Activated T-helper 1 cell treated with anti-CD3 and anti-CD28 coated beads, Interleukin-2, amount 50 U/mL, for 16 hours (primary cell): Measurements from ENCODE around the gene SKI.

Experiments
- DNase-seq, 2 donors: peaks; one replicate each; pipeline ENCODE4 v3.0.0-alpha.2; 2020; ENCODE audit warnings: low read depth in 1 of 2, low spot score in 1 of 2

SKI gene

DNA sequence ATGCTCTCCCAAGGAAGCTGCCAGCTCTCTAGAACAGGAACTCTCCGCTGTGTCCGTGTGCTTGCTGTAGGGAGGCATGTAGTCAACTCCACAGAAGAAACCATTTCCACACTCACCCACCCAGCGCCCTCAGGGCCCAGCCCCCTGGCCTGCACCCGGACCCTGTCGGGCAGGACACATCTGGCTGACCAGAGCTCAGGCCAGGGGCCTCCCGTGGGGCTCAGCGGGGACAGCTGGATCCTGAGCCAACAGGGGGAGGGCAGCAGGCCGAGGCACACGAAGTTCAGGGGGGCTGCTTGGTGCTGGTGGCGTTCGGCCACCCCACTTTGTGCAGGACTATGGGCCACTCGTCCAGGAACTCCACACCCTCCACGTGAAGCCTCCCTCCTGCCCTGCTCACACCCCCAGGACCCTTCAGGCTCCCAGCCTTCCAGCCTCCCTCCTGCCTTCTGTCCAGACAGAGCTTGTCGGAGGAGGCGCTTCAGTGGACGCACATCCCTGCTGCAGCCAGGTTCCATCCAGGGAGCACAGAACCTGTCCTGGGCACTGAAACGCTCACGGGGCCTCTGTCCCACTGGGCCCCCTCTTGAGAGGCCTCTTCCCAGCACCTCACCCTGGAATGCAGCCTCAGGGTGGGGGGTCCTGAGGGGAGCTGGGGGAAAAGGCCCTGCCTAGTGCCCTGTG, 18.6 kb upstream of the SKI start:
- no peak for DNase-seq

- DNase-seq, result no peak
Observed at GRCh38 chr1:2210084-2210653, 17.9 kb upstream of the SKI start.

DNA sequence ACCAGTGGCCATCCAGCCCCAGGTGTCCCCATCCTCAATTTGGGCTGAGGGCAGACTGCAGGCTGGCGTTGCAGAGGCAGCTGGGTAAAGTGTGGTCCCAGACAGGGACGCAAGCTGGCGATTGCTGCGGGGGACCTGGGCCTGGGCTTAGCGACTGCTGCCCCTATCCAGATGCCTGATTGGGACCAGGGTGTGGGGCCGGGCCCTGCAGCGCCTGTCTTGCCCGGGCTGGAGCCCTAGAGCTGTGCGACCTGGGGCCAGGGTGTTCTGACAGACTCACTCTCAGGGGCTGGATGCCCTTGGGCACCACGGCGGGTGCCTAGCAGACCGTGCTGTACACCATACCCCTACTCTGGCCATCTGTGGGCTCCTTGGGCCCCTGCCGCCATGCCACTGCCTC, 17.3 kb upstream of the SKI start:
- DNase-seq, result no peak

- DNase-seq, result no peak
Observed at GRCh38 chr1:2212274-2212531, 15.9 kb upstream of the SKI start.

GRCh38 chr1:2212532-2213491, 15.3 kb upstream of the SKI start:
- no peak for DNase-seq

- DNase-seq, result no peak
Observed at GRCh38 chr1:2213576-2214505, 14.3 kb upstream of the SKI start.

DNA sequence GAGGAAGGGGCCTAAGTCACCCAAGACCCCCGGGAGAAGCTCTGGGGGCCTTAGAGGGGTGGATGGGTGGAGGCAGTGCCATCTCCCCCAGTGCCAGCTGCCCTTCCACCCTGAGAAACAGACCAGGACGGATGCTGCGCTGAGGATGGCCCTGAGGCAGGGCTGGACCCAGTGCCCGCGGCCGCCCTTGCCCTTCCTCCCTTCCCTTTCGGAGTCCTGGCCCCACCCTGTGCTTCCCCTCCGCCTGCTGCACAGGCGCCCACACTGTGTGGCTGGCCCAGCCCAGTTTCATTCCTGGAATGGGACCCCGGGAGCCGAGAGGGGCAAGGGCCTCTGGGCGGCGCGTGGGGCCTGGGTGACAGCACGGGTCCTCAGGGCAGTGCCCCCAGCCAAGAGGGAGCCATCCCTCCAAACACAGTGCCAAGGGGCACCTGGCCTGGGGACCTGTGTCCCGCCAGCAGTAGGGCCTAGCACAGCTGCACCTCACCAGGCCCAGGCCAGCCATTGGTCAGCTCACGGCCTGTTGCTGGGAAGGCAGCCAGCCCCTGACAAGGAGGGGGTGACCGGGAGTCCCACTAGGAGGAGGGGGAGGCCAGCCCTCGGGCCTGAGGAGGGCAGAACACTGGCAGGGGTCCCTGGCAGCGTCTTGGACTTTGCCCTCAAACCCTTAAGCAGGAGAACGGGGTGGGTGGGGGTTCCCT, 13.4 kb upstream of the SKI start:
- DNase-seq, result no peak

DNA sequence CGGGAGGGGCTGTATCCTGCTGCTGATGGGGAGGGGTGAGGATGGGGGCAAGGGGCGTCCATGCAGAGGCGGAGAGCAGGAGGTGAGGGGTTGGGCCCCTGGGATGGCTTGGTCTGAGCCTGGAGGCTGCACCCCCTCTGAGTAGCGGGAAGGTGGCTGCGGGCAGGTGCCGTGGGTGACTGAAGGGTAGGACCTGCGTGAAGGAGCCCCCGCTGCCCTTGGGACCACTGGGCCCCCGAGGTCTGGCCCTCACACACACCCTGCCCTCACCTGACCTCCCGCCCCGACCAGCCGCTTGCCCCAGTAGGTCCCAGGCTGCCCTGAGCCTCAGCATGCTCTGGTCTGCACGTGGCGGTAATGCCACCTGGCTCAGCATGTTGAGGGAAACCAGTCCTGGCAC, 12.8 kb upstream of the SKI start:
- no peak for DNase-seq

DNA sequence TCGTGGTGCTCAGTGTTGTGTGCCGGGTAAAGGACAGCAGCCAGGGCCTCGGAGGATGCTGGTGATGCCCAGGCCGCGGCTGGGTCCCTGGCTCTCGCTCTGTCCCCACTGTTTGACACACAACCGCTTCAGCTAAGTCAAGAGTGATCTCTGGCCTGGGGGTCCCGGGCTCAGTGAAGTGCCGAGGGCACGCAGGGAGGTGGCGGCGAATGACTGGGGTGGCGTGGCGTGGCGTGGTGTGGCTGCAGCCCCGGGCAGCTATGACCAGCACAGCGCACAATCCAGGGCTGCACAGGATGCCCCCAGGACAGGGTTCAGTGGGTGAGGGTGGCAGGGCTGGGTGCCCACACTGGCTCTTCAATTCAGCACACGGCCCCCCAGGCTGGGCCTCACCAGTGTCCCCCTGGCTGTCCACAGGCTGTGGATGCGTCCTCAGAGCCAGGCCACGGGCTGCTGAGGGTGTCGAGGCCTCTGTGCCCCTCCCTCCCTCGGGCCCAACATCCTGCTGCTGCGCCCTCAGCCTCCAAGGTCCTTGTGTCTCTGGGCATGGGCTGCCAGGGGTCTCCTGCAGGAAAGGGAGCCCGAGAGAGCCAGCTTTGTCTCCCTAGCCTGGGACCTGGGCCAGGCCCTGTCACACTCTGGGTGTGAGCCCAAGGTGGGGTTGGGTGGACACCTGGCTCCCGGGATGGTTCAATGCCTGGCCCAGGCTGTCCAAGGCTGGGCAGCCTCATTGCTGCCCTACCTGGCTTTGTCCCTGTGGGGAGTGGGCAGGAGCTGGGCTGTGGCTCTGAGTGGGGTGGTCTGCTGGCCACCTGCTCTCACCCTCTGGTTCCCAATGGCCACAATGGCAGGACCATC, 12.0 kb upstream of the SKI start:
- DNase-seq, result no peak

GRCh38 chr1:2216767-2217058, 11.4 kb upstream of the SKI start:
- no peak for DNase-seq

DNA sequence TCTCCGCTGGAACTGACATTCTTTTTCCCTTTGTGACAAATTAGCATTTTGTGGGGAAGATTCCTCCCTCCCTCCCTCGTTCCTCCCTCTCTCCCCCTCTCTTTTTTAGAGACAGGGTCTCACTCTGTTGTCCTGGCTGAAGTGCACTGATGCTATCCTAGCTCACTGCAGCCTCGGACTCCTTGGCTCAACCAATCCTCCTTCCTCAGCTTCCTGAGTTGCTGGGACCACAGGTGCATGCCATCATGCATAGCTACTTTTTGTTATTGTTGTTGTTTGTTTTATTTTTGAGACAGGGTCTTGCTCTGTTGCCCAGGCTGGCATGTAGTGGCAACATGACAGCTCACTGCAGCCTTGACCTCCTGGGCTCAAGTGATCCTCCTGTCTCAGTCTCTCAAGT, 6.8 kb upstream of the SKI start:
- DNase-seq, result no peak

- DNase-seq, result no peak
Observed at GRCh38 chr1:2224170-2224584, 3.9 kb upstream of the SKI start.

DNA sequence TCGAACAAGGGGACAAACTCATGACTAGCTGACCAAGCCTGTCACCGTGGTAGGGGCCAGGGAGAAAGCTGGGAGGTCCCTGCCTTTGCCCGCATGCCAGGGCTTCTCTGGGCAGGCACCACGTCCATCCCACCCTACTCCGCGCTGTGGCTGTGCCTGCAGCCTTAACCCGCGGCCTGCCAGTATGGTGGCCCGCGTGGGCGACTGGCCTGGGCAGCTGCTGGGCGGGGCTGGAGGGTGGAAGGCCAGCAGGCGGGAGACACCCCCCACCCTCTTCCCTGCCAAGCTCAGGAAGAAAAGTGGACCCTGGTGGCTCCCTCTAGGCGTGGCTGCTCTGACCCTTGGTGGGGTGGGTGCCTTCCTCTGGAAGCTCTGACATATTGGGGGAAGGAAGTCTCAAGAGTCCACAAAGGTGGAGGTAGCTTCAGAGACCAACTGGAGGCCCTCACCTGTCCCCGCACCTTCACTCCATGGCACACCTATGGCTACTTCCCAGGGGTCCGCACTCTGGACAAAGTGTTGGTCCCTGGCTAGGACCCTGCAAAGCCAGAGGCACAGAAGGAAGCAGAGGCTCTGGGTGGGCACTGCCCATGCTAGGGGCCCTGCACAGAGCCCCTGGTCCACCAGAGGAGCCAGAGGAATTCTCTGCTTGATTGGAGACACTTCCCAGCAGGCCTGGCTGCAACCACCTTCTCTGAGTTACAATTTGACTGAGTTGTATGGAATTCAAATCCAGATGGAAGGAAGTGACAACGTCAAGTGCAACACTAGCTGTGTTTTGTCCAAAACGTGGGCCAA, 3.3 kb upstream of the SKI start:
- DNase-seq, result no peak

DNA sequence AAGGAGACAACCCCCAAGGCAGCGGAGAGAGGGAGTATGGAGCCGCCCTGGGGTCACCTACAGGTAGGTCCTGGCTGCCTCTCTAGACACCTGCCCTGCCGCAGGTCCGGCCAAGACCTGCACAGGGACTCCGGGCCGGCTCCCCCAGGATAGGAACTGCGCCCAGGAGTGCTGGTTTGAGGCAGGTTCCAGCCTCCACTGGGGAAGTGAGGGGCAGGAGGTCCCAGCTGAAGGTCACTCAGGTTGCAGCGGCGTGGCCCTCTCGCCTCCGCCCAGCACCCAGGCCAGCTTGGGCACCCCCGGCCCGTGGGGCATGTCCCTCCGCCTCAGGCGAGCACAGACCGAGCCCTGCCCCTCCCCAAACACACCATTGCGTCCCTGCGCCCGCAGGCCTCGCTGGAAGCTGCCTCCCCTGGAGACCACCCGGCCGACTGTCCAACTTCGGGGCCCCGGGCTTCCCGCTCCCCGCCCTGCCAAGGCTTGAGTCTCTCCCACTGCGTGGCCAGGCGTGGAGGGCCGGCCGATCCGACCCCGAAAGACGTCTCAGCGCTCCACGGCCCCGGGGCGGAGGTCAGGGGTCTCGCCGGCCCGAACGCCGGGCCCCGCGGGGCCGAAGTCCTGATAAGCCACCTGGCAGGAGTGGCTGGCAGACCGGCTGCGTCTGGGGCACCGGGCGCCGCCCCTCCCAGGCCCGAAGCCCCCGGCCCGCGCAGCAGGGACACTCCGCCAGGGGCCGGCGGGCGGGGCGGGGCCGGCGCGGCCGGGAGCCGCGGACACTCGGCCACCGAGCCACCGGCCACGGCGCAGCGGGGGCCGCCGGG, 1.4 kb upstream of the SKI start:
- DNase-seq, result no peak

GRCh38 chr1:2227346-2228156, 568 bp upstream of the SKI start:
- peak; percentile 83 to 94 for DNase-seq

- DNase-seq, result no peak
Observed at GRCh38 chr1:2228694-2229036, 546 bp downstream of the SKI start.

DNA sequence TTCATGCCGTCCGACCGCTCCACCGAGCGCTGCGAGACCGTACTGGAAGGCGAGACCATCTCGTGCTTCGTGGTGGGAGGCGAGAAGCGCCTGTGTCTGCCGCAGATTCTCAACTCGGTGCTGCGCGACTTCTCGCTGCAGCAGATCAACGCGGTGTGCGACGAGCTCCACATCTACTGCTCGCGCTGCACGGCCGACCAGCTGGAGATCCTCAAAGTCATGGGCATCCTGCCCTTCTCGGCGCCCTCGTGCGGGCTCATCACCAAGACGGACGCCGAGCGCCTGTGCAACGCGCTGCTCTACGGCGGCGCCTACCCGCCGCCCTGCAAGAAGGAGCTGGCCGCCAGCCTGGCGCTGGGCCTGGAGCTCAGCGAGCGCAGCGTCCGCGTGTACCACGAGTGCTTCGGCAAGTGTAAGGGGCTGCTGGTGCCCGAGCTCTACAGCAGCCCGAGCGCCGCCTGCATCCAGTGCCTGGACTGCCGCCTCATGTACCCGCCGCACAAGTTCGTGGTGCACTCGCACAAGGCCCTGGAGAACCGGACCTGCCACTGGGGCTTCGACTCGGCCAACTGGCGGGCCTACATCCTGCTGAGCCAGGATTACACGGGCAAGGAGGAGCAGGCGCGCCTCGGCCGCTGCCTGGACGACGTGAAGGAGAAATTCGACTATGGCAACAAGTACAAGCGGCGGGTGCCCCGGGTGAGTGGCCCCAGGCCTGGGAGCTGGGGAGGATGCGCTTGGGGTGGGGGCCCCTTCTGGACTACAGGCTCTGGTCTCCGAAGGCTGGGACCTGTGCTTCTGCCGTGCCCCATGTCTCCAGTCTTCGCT, 1.1 kb downstream of the SKI start:
- DNase-seq, result peak in 1 of 2 donors; percentile 40
